Ascending aorta (tissue), 2 donors: ENCODE measurements around the gene CRKL. TPM values are rescaled to one million over a fixed set of nuclear protein-coding genes. Genes with fewer than 3 reads are reported as not detected.

ENCODE experiments used
- DNase-seq, 2 donors: peaks; one replicate each; pipeline ENCODE4 v3.0.0-alpha.2; 2019; ENCODE audit warnings: low spot score in 2 of 2
- H3K27ac ChIP-seq, 2 donors: fragments of 200-600 bp; sonication (generic); one replicate each; pipeline ENCODE4 v1.5.1; 2016 to 2017; ENCODE audit warnings: mild to moderate bottlenecking in 1 of 2
- H3K27me3 ChIP-seq: fragments of 200-600 bp; sonication (generic); one replicate; pipeline ENCODE4 v1.5.1; 2017
- H3K36me3 ChIP-seq, 2 donors: fragments of 200-600 bp; sonication (generic); one replicate each; pipeline ENCODE4 v1.5.1; 2016
- H3K4me1 ChIP-seq, 2 donors: fragments of 200-600 bp; sonication (generic); one replicate each; pipeline ENCODE4 v1.5.1; 2016 to 2017; ENCODE audit warnings: mild to moderate bottlenecking in 1 of 2
- H3K4me3 ChIP-seq, 2 donors: fragments of 200-600 bp; sonication (generic); one replicate each; pipeline ENCODE4 v1.5.1; 2016 to 2017; ENCODE audit warnings: mild to moderate bottlenecking in 1 of 2
- H3K9me3 ChIP-seq, 2 donors: fragments of 200-600 bp; sonication (generic); one replicate each; pipeline ENCODE4 v1.5.1; 2016
- intact Hi-C: fragments of 100-400 bp; cut with DNase I; formaldehyde crosslinking; loops from one replicate; pipeline ENCODE4 v1.15.1; 2023
- total RNA-seq: library from RNA; depleted of rRNA; stranded (reverse); fragments of >200 nt; gene quantifications from one replicate; pipeline ENCODE4 v1.1.0, GENCODE V29; 2016
- TF ChIP-seq, protein P1 (sequence below), 3 experiments: fragments of 200-600 bp in 2 of 3; fragments of 450-650 bp in 1 of 3; sonication (generic) in 2 of 3; IDR thresholded peaks; one replicate each; pipeline ENCODE4 v1.5.1; 2016 to 2019; ENCODE audit warnings: antibody characterized with exemption in 3 of 3, mild to moderate bottlenecking in 1 of 3, moderate library complexity in 1 of 3

The CRKL gene
- total RNA-seq, 1 donor from 2014 or later: 21.2 TPM

DNA sequence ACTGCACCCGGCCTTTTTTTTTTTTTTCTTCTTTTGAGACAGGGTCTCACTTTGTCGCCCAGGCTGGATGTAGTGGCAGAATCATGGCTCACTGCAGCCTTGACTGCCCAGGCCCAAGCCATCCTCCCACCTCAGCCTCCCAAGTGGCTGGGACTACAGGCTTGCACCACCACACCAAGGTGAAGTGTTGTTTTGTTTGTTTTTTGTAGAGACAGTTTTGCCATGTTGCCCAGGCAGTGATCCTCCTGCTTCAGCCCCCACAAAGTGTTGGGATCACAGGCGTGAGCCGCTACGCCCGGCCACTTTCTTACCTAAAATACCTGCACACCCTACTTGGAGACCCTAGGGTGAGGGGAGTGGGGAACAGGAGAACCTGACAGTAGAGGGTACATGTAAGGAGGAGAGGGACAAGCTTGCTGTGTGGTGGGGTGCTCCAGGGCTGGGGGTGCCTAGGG, 45.3 kb downstream of the CRKL start:
- no peaks in the 10 kb centered on the region for H3K9me3 ChIP-seq
- intact Hi-C loops: loop anchor here (10.0 kb wide), 1 partner anchor 112 kb away; no protein-coding TSS in a partner anchor
- H3K27ac ChIP-seq: no peak overlapping the region
- peaks cover 0 to 3% of the 10 kb centered on the region in 2 donors for H3K4me1 ChIP-seq
- TF ChIP-seq, protein P1, sequence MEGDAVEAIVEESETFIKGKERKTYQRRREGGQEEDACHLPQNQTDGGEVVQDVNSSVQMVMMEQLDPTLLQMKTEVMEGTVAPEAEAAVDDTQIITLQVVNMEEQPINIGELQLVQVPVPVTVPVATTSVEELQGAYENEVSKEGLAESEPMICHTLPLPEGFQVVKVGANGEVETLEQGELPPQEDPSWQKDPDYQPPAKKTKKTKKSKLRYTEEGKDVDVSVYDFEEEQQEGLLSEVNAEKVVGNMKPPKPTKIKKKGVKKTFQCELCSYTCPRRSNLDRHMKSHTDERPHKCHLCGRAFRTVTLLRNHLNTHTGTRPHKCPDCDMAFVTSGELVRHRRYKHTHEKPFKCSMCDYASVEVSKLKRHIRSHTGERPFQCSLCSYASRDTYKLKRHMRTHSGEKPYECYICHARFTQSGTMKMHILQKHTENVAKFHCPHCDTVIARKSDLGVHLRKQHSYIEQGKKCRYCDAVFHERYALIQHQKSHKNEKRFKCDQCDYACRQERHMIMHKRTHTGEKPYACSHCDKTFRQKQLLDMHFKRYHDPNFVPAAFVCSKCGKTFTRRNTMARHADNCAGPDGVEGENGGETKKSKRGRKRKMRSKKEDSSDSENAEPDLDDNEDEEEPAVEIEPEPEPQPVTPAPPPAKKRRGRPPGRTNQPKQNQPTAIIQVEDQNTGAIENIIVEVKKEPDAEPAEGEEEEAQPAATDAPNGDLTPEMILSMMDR (IDR thresholded peaks at IDR 0.05): no peak
- peaks cover 12% of the 10 kb centered on the region for H3K27me3 ChIP-seq
- no peaks in the 10 kb centered on the region for H3K36me3 ChIP-seq
- no peak overlapping the region for H3K4me3 ChIP-seq
- DNase-seq: no peak

DNA sequence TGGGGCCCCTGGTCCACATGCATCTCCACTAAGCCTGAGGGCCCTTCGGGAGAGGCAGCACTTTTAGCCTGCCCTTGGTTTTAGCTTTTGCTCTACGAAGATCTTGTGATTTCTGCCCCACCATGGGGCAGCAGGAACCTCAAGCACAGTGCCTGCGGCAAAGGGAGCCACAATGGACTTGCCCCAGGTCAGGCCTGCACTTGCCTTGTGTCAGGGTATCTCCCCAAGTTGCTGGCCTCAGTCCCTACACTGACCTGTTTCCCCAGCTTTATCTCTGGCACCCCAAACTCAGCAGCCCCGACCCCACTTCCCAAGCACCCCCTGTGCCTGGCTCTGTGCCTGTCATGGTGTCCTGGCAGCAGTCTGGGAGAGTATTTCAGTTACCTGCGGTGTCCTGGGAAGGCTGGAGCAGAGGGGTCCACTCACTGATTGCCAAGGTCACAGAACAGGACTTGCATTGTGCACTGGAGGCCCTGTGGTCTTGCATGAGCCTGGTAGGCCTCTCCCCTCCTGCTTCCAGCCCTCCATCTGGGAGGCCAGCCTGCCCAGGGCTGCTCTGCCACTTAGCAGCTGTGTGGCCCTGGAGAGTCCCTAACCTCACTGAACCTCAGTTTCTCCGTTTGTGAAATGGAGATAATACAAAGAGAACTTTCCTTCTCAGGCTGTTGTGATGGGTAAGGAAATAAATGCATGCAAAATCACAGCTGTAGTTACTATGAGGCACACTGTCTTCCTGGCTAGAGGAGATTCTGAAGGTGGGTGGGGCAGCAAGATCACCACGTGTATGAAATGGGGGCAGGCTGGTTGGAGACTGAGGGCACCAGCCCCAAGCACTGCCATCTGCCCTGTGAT, 46.2 kb downstream of the CRKL start:
- H3K4me3 ChIP-seq: no peak overlapping the region
- TF ChIP-seq, protein P1 (IDR thresholded peaks at IDR 0.05): no peak
- H3K4me1 ChIP-seq: peaks cover 0 to 3% of the 10 kb centered on the region in 2 donors
- no peak overlapping the region for H3K27ac ChIP-seq
- no peak for DNase-seq
- H3K9me3 ChIP-seq: no peaks in the 10 kb centered on the region
- H3K36me3 ChIP-seq: no peaks in the 10 kb centered on the region
- peaks cover 12% of the 10 kb centered on the region for H3K27me3 ChIP-seq
- intact Hi-C loops: loop anchor here (10.0 kb wide), 1 partner anchor 111 kb away; no protein-coding TSS in a partner anchor

DNA sequence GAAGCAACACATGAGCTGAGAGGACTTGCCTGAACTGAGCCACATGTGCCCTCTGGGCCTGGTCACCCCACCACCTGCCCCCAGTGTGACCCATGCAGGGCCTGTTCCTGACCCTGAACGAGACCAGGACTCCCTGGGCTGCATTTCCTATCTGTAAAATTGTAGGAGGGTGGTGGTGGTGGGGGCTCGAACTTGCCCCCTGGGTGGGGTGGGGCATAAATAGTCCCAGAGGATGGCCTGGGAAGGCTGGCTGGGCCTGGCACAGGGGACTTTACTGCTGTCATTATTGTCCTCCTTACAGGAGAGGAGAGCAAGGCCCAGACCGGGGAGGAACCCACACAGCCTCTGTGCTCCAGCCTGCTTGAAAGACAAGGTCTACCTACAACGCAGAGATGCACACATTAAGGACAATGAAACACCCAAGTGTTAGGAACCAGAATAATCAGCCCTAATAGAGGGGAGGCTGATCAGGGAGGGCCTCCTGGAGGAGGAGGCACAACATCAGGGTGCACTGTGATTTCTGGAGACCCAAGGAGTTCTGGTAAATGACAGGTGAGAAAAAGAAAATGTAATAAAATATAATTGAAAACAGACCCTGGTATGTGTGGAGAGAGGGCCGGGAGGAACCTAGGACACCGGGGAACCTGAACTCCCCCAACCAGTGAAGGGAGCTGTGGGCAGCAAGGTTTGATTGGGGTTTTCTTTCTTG, 47.0 kb downstream of the CRKL start:
- peak overlapping the region; percentile 28 to 61 for H3K4me3 ChIP-seq
- DNase-seq: no peak
- no peak overlapping the region for H3K27ac ChIP-seq
- TF ChIP-seq, protein P1 (IDR thresholded peaks at IDR 0.05): no peak
- H3K9me3 ChIP-seq: no peaks in the 10 kb centered on the region
- peaks cover 12% of the 10 kb centered on the region for H3K27me3 ChIP-seq
- no peaks in the 10 kb centered on the region for H3K36me3 ChIP-seq
- peaks cover 0 to 3% of the 10 kb centered on the region in 2 donors for H3K4me1 ChIP-seq
- intact Hi-C loops: loop anchor here (10.0 kb wide), 1 partner anchor 111 kb away; no protein-coding TSS in a partner anchor

DNA sequence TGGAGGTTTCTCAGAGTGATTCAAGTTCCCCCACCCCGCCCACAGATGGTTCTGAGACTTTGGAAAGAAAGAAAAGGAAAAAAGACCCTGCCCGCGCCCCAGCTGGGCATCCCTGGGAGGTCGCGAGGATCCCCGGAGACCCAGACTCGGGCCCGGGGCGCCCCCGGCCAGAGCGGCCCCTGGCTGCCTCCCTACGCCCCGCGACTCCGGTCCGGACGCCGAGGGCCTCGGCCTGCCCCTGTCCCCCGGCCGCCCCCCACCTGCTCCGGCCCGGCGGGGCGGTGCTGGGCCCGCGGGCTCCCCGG, 47.5 kb downstream of the CRKL start:
- H3K4me1 ChIP-seq: peaks cover 0 to 3% of the 10 kb centered on the region in 2 donors
- peaks cover 12% of the 10 kb centered on the region for H3K27me3 ChIP-seq
- DNase-seq: no peak
- TF ChIP-seq, protein P1 (IDR thresholded peaks at IDR 0.05): no peak
- peak overlapping the region; percentile 28 to 61 for H3K4me3 ChIP-seq
- no peaks in the 10 kb centered on the region for H3K9me3 ChIP-seq
- H3K36me3 ChIP-seq: no peaks in the 10 kb centered on the region
- H3K27ac ChIP-seq: no peak overlapping the region
- intact Hi-C loops: loop anchor here (10.0 kb wide), 1 partner anchor 110 kb away; no protein-coding TSS in a partner anchor

DNA sequence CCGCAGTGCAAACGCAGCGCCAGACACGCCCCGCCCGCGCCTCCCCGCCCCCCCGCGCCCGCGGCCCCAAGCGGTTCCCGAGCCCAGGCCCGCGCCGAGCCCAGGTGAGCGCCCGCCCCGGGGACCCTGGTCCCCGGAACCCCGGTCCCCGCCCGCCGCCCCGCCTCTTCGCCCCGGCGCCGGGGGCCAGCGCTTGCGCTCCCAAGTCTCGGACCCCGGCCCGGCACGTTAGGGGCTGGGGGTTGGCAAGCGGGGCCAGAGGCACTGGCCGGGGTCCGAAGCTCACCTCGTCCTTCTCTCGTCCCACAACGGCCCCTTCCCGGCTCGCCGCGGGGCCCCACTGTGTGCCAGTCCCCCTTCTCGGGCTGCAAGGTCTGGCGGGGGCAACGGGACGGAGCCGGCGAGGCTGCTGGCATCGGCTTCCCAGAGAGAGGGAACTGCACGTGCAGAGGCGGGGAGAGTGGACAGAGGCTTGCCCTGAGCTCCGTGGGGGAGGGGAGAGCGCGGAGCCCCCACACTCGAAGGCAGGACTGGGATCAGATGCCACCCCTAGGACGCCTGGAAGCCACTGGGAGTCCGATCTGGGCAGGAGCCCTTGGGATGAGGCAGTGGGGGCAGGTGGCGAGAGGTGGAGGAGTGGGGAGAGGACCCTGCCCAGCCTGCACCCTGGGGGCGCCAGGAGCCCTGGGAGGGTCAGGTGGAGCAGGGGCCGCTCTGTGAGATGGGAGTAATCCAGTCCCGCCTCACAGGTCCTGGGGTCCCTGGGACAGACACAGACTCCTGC, 48.1 kb downstream of the CRKL start:
- Histone ChIP-seq H3K9me3 (no peaks in the 10 kb centered on the region), H3K4me1 (peaks cover 0 to 3% of the 10 kb centered on the region in 2 donors), H3K4me3 (peak overlapping the region; percentile 28 to 61), H3K27ac (no peak overlapping the region), H3K27me3 (peaks cover 12% of the 10 kb centered on the region), H3K36me3 (no peaks in the 10 kb centered on the region)
- TF ChIP-seq, protein P1 (IDR thresholded peaks at IDR 0.05): no peak
- intact Hi-C loops: loop anchor here (10.0 kb wide), 1 partner anchor 110 kb away; no protein-coding TSS in a partner anchor
- DNase-seq: no peak
